ENCODE measurements around the gene SLC26A6. TPM values are rescaled to one million over a fixed set of nuclear protein-coding genes. Genes with fewer than 3 reads are reported as not detected.

Gene SLC26A6
- total and polyA plus RNA-seq, 2 donors (not counting 1 experiment from before 2014, with no cell fraction given), result 22.5 to 26.7 TPM

DNA sequence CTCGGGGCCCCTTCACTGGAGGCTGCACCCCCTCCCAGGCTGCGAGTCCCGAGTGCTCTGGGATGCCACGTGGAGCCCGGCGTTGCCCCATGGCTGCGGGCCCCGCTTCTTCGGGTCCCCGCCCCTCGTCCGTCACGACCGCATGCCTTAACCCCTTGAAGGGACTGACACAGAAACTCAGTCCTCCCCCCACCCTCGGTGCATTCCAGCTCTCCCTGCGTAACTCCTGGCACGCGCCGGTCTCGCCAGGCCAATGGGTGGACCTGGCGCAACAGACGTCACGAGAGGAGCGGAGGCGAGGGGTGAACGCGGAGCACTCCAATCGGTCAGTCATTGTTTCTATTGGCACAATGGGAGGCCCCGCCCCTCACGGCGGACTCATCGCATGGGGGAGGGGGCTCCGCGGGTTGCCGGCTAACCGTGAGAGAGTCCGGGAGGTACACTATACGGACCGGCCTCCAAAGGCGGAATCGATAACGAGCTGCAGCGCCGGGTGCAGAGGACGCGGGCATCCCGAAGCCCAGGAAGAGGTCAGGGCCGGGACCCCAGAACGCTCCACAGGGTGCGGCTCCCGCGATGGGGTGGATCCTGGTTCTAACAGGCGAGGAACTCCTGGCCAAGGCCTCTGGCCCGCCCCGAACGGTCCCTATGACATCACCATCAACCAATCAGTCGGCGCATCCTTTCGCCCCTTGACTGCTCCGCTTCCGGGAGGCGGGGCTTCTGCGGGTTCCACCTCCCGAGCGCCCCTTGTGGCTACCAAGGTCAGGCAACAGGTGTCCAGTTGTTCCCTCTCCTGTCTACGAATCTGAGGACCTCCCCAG, 28.4 kb upstream of the SLC26A6 start:
- WGBS (ENCODE audit: insufficient coverage), result 3% methylated on average over 60 of the region's 66 CpGs
- ChIA-PET POLR2A (no interaction called here), CTCF (interaction anchor here (1.0 to 1.4 kb wide), 2 partner anchors 9 to 22 kb away, joined by 3 to 4 read pairs; partner anchors contain the start of gene NCKIPSD)
- H3K9me3 Mint-ChIP-seq (ENCODE audit: insufficient read depth), result no peaks in the 10 kb centered on the region
- H3K4me1 Mint-ChIP-seq, result peaks cover 23% of the 10 kb centered on the region
- H3K4me3 Mint-ChIP-seq, result peak overlapping the region; percentile 87
- peaks cover 28 to 31% of the 10 kb centered on the region in 2 donors for H3K4me1 ChIP-seq (ENCODE audit: control insufficient read depth in 2 of 2, insufficient read depth in 2 of 2, low read length in 2 of 2)
- peak overlapping the region; percentile 59 for H2AFZ ChIP-seq (ENCODE audit: insufficient read depth, low read depth, low read length, poor library complexity, severe bottlenecking)
- DNase-seq (peak; percentile 88), ATAC-seq (ENCODE audit: low read depth) (peak; percentile 80)
- H3K27ac ChIP-seq (ENCODE audit: low read length in 2 of 2), result peak overlapping the region in 1 of 2 donors; percentile 13
- peaks cover 0 to 47% (median 16%) of the 10 kb centered on the region in 4 experiments for H3K27me3 ChIP-seq (replicated peaks in 1 of 4; ENCODE audit: control extremely low read depth in 1 of 4, control insufficient read depth in 3 of 4, insufficient read depth in 4 of 4, low read length in 3 of 4)
- peak; percentile 72 for TF ChIP-seq CTCF (IDR thresholded peaks at IDR 0.05)
- TF ChIP-seq EZH2 (IDR thresholded peaks at IDR 0.05; ENCODE audit: borderline replicate concordance, insufficient read depth, low read depth, low read length, poor library complexity, severe bottlenecking), result no peak
- intact Hi-C loops (cut with micrococcal nuclease), result loop anchor here (2.0 kb wide), 2 partner anchors 21 to 53 kb away; partner anchors contain the start of genes IP6K2 and NCKIPSD
- H3K4me3 ChIP-seq (ENCODE audit: control extremely low read depth in 1 of 5, extremely low read depth in 1 of 5, insufficient read depth in 1 of 5, low read depth in 2 of 5, low read length in 4 of 5), result peak overlapping the region in 4 of 5 experiments; percentile 45 to 64 (median 52)
- H3K9ac ChIP-seq (ENCODE audit: low read length), result peak overlapping the region; percentile 63
- no peaks in the 10 kb centered on the region for H3K79me2 ChIP-seq (ENCODE audit: control insufficient read depth, insufficient read depth, low read length)
- H3K36me3 ChIP-seq (replicated peaks in 1 of 2; ENCODE audit: control extremely low read depth in 1 of 2, control insufficient read depth in 1 of 2, extremely low read depth in 1 of 2, insufficient read depth in 2 of 2, low read length in 1 of 2), result no peaks in the 10 kb centered on the region
- peak overlapping the region; percentile 71 for H3K27ac Mint-ChIP-seq
- peaks cover 9% of the 10 kb centered on the region for H4K20me1 ChIP-seq (ENCODE audit: control insufficient read depth, insufficient read depth, low read length, poor library complexity, severe bottlenecking)
- H3K9me3 ChIP-seq (ENCODE audit: control extremely low read depth in 1 of 3, control insufficient read depth in 2 of 3, insufficient read depth in 1 of 3, low read length in 2 of 3), result peaks cover 0 to 41% (median 0%) of the 10 kb centered on the region in 3 donors
- peaks cover 16% of the 10 kb centered on the region for H3K27me3 Mint-ChIP-seq
- H3K4me2 ChIP-seq (replicated peaks; ENCODE audit: low read depth, low read length, poor library complexity, severe bottlenecking), result peak overlapping the region; percentile 77

All from B cell (primary cell).